Right renal cortex interstitium (tissue), 3 donors: ENCODE data around the gene MB. TPM values are rescaled to one million over a fixed set of nuclear protein-coding genes. Genes with fewer than 3 reads are reported as not detected.

Experiments used
- DNase-seq, 3 donors: peaks; one replicate each; pipeline ENCODE4 v3.0.0-alpha.2; 2013; ENCODE audit warnings: low read depth in 3 of 3, low spot score in 2 of 3
- polyA plus RNA-seq, 3 donors: library from polyadenylated mRNA; unstranded; fragments of 120-200 nt; gene quantifications; one replicate each; pipeline ENCODE4 v1.2.1, GENCODE V29; 2013; ENCODE audit not compliant: insufficient read length in 3 of 3

The MB gene
- polyA plus RNA-seq, 3 donors = 0.22 to 1.9 TPM; not detected in 1

- no peak for DNase-seq
Observed at GRCh38 chr22:35558031-35558430, 59.1 kb downstream of the MB start.

Other genes with a start within 250 kb of the MB start
- 10 to 100 TPM; 34.4 to 43.7 (median 38.1) TPM for gene HMOX1, start 236.2 kb downstream of the MB start, polyA plus RNA-seq
- gene MCM5, start 217.2 kb downstream of the MB start, polyA plus RNA-seq = 10 to 100 TPM; 63.6 to 69.0 (median 64.1) TPM
- gene RASD2, start 76.5 kb downstream of the MB start, polyA plus RNA-seq = 1 to 10 TPM; 1.6 to 1.8 (median 1.8) TPM
- 1 to 10 TPM; 4.1 to 4.3 (median 4.2) TPM for gene APOL6, start 31.1 kb upstream of the MB start, polyA plus RNA-seq
- gene APOL5, start 100.5 kb upstream of the MB start, polyA plus RNA-seq = under 1 TPM in 1 of 3 donors, not detected in 2; 0.17 TPM